WTC11 (cell line): Measurements from ENCODE around the gene WWOX. TPM values are rescaled to one million over a fixed set of nuclear protein-coding genes. Genes with fewer than 3 reads are reported as not detected.

Experiments
- ATAC-seq: fragments of 200-7000 bp; cut with Tn5 transposase; 2 replicates; pipeline ENCODE4 v1.10.0; 2021; ENCODE audit warnings: mild to moderate bottlenecking, moderate library complexity
- CTCF ChIA-PET: fragments of 300-600 bp; sonication (Branson Sonifier 250); formaldehyde crosslinking; loops from one replicate; lab custom pipeline; 2021; ENCODE audit warnings: antibody characterized with exemption; lab: Charles Lee
- POLR2A ChIA-PET: fragments of 350-600 bp; sonication (Branson Sonifier 250); formaldehyde crosslinking; loops from one replicate; lab custom pipeline; 2021; ENCODE audit warnings: antibody characterized with exemption; lab: Charles Lee
- DNase-seq: peaks from one replicate; pipeline ENCODE4 v3.0.0; 2021; ENCODE audit warnings: low spot score
- H3K27ac Mint-ChIP-seq: 2 replicates; pipeline ENCODE4 v1.8.0; 2021; ENCODE audit warnings: mixed read lengths
- H3K27me3 Mint-ChIP-seq: 2 replicates; pipeline ENCODE4 v1.8.0; 2021; ENCODE audit warnings: low read depth, mild to moderate bottlenecking, moderate library complexity, mixed read lengths
- H3K36me3 Mint-ChIP-seq: 2 replicates; pipeline ENCODE4 v1.8.0; 2021; ENCODE audit warnings: mixed read lengths
- H3K4me1 Mint-ChIP-seq: 2 replicates; pipeline ENCODE4 v1.8.0; 2022; ENCODE audit warnings: mixed read lengths
- H3K4me3 Mint-ChIP-seq: 2 replicates; pipeline ENCODE4 v1.8.0; 2021; ENCODE audit warnings: mild to moderate bottlenecking, moderate library complexity, mixed read lengths
- H3K9me3 Mint-ChIP-seq: 2 replicates; pipeline ENCODE4 v1.8.0; 2021; ENCODE audit warnings: mixed read lengths
- FOXJ3 ChIP-seq: sonication (generic); formaldehyde crosslinking; IDR thresholded peaks from 2 replicates; pipeline ENCODE4 v1.9.0; 2021; ENCODE audit warnings: missing genetic modification reagents, mild to moderate bottlenecking, borderline replicate concordance
- NR1H2 ChIP-seq: sonication (generic); formaldehyde crosslinking; IDR thresholded peaks from 2 replicates; pipeline ENCODE4 v1.9.0; 2021; ENCODE audit warnings: mild to moderate bottlenecking, moderate library complexity, missing genetic modification reagents
- TCF7 ChIP-seq: sonication (generic); formaldehyde crosslinking; IDR thresholded peaks from 2 replicates; pipeline ENCODE4 v1.8.0; 2022; ENCODE audit warnings: mild to moderate bottlenecking, low read depth, missing genetic modification reagents, moderate library complexity
- ZNF219 ChIP-seq: sonication (generic); formaldehyde crosslinking; IDR thresholded peaks from 2 replicates; pipeline ENCODE4 v1.8.0; 2023; ENCODE audit warnings: missing genetic modification reagents, mild to moderate bottlenecking, borderline replicate concordance
- ZNF317 ChIP-seq: sonication (generic); formaldehyde crosslinking; IDR thresholded peaks from 2 replicates; pipeline ENCODE4 v1.8.1; 2023; ENCODE audit warnings: low read depth, mild to moderate bottlenecking, moderate library complexity, missing genetic modification reagents, borderline replicate concordance
- total RNA-seq: library from RNA; stranded (reverse); gene quantifications from 3 replicates; pipeline ENCODE4 v1.2.3, GENCODE V29; 2021
- TF ChIP-seq, protein P1 (sequence below): sonication (generic); formaldehyde crosslinking; IDR thresholded peaks from 2 replicates; pipeline ENCODE4 v1.8.0; 2022; ENCODE audit warnings: missing genetic modification reagents
- TF ChIP-seq, protein P2 (sequence below): sonication (generic); formaldehyde crosslinking; IDR thresholded peaks from 2 replicates; pipeline ENCODE4 v1.8.0; 2022; ENCODE audit warnings: mild to moderate bottlenecking, missing genetic modification reagents
- TF ChIP-seq, protein P3 (sequence below): fragments of 250-450 bp; sonication (Bioruptor Pico); conservative IDR thresholded peaks from 2 replicates; pipeline ENCODE4 v1.9.0; 2021; ENCODE audit warnings: mild to moderate bottlenecking
- TF ChIP-seq, protein P4 (sequence below): fragments of 250-450 bp; sonication (Bioruptor Pico); IDR thresholded peaks from 2 replicates; pipeline ENCODE4 v1.9.0; 2021; ENCODE audit warnings: mild to moderate bottlenecking, borderline replicate concordance
- TF ChIP-seq, protein P5 (sequence below): sonication (generic); formaldehyde crosslinking; IDR thresholded peaks from 2 replicates; pipeline ENCODE4 v1.8.0; 2023; ENCODE audit warnings: mild to moderate bottlenecking, missing genetic modification reagents
- TF ChIP-seq, protein P6 (sequence below): fragments of 250-450 bp; sonication (Bioruptor Pico); IDR thresholded peaks from 2 replicates; pipeline ENCODE4 v1.9.0; 2021; ENCODE audit warnings: mild to moderate bottlenecking

Gene WWOX
- total RNA-seq, 1 experiment from 2014 or later = 15.7 TPM

DNA sequence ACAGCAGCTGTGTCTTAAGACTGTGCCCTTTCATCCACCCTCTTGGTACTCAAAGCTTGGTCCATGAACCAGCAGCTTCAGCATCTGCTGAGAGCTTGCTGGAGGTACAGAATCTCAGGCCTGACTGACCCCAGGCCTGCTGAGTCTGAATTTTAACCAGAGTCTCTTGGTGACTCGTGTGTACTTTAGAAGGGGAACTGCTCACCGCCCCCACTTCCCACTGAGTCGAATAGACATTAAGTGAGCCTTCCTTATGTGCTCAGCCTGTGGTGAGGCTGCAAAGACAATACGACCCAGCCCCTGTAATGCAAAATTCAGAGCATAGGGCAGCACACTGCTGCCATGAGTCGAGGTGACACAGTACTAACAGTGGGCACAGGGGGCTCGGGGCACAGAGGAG, 662.8 kb downstream of the WWOX start:
- H3K27me3 Mint-ChIP-seq = no peaks in the 10 kb centered on the region
- DNase-seq (no peak), ATAC-seq (no peak; the same call in 1 of the 2 replicates)
- ChIA-PET POLR2A (no interaction called here), CTCF (interaction anchor here (1.9 kb wide), 1 partner anchor 8 kb away, joined by 10 read pairs; no protein-coding TSS in a partner anchor)
- H3K36me3 Mint-ChIP-seq = no peaks in the 10 kb centered on the region
- H3K4me3 Mint-ChIP-seq = no peak overlapping the region
- no peaks in the 10 kb centered on the region for H3K4me1 Mint-ChIP-seq
- no peak overlapping the region for H3K27ac Mint-ChIP-seq
- TF ChIP-seq, protein P1, sequence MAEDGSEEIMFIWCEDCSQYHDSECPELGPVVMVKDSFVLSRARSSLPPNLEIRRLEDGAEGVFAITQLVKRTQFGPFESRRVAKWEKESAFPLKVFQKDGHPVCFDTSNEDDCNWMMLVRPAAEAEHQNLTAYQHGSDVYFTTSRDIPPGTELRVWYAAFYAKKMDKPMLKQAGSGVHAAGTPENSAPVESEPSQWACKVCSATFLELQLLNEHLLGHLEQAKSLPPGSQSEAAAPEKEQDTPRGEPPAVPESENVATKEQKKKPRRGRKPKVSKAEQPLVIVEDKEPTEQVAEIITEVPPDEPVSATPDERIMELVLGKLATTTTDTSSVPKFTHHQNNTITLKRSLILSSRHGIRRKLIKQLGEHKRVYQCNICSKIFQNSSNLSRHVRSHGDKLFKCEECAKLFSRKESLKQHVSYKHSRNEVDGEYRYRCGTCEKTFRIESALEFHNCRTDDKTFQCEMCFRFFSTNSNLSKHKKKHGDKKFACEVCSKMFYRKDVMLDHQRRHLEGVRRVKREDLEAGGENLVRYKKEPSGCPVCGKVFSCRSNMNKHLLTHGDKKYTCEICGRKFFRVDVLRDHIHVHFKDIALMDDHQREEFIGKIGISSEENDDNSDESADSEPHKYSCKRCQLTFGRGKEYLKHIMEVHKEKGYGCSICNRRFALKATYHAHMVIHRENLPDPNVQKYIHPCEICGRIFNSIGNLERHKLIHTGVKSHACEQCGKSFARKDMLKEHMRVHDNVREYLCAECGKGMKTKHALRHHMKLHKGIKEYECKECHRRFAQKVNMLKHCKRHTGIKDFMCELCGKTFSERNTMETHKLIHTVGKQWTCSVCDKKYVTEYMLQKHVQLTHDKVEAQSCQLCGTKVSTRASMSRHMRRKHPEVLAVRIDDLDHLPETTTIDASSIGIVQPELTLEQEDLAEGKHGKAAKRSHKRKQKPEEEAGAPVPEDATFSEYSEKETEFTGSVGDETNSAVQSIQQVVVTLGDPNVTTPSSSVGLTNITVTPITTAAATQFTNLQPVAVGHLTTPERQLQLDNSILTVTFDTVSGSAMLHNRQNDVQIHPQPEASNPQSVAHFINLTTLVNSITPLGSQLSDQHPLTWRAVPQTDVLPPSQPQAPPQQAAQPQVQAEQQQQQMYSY (CRISPR knock-in tag) = no peak
- TF ChIP-seq ZNF317 (CRISPR knock-in tag) (no peak), FOXJ3 (CRISPR knock-in tag) (no peak)
- TF ChIP-seq, protein P2, sequence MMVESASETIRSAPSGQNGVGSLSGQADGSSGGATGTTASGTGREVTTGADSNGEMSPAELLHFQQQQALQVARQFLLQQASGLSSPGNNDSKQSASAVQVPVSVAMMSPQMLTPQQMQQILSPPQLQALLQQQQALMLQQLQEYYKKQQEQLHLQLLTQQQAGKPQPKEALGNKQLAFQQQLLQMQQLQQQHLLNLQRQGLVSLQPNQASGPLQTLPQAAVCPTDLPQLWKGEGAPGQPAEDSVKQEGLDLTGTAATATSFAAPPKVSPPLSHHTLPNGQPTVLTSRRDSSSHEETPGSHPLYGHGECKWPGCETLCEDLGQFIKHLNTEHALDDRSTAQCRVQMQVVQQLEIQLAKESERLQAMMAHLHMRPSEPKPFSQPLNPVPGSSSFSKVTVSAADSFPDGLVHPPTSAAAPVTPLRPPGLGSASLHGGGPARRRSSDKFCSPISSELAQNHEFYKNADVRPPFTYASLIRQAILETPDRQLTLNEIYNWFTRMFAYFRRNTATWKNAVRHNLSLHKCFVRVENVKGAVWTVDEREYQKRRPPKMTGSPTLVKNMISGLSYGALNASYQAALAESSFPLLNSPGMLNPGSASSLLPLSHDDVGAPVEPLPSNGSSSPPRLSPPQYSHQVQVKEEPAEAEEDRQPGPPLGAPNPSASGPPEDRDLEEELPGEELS (CRISPR knock-in tag) = no peak
- TF ChIP-seq, protein P3, sequence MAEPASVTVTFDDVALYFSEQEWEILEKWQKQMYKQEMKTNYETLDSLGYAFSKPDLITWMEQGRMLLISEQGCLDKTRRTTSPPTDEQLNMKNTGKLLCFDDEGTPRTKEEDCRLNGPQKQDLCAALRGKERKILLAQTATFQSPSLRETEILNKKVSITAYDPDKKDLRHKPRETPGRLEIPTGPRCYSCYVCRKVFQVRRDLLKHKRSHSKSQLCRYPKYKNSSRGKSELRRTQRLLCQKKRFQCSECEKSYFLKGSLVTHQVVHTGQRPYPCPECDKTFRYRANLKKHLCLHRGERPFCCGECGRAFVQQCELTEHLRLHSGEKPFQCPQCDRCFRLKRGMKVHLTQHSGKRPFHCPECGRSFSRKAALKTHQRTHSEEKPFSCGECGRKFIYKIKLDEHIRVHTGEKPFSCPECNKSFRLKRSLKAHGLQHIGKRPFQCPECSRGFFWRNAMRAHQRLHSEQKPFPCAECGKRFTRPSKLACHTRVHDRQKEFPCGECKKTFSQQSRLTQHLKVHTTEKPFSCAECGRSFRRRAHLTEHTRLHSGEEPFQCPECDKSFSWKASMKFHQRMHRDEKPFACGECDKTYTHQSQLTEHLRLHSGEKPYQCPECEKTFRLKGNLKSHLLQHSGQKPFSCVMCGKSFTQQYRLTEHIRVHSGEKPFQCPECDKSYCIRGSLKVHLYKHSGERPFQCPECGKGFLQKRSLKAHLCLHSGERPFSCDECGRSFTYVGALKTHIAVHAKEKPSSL (CRISPR knock-in tag) = no peak
- no peaks in the 10 kb centered on the region for H3K9me3 Mint-ChIP-seq

DNA sequence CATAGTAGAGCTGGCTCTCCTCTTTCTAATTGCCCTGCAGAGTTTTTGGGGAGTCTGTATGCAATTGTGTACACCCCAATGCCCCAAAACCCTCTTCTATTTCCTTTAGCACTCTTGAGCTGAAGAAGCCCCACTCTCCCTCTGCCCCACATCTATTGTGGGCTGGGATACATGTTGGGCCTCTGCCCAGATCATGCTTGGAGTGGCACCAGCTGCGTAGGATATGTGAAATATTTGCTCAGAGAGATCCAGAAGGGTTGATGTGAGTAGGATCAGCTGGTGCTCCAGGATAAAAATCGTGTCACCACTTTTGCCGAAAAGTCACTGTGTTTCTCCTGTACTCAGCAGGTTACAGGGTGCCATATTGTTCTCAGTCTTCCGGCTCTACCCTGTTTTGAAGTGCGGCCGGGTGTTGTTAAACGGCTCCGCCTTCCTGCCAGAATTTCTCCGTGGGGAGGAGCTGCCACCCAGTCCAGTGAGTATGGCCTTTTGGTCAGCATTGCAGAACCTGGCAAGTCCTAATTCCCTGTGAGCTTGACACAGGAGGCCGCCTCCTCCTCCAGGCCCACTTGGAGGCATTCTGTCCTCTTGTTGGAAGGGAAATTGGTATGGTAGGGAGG, 664.5 kb downstream of the WWOX start:
- ChIA-PET CTCF (interaction anchor here (1.2 kb wide), 1 partner anchor 36 kb away, joined by 3 read pairs; no protein-coding TSS in a partner anchor), POLR2A (no interaction called here)
- Mint-ChIP-seq H3K27ac (no peak overlapping the region), H3K4me3 (no peak overlapping the region), H3K9me3 (no peaks in the 10 kb centered on the region), H3K4me1 (peaks cover 12% of the 10 kb centered on the region), H3K27me3 (no peaks in the 10 kb centered on the region), H3K36me3 (no peaks in the 10 kb centered on the region)
- ATAC-seq = no peak
- DNase-seq = no peak
- TF ChIP-seq NR1H2 (CRISPR knock-in tag) (no peak), ZNF219 (CRISPR knock-in tag) (no peak), TCF7 (CRISPR knock-in tag) (no peak)
- TF ChIP-seq, protein P4, sequence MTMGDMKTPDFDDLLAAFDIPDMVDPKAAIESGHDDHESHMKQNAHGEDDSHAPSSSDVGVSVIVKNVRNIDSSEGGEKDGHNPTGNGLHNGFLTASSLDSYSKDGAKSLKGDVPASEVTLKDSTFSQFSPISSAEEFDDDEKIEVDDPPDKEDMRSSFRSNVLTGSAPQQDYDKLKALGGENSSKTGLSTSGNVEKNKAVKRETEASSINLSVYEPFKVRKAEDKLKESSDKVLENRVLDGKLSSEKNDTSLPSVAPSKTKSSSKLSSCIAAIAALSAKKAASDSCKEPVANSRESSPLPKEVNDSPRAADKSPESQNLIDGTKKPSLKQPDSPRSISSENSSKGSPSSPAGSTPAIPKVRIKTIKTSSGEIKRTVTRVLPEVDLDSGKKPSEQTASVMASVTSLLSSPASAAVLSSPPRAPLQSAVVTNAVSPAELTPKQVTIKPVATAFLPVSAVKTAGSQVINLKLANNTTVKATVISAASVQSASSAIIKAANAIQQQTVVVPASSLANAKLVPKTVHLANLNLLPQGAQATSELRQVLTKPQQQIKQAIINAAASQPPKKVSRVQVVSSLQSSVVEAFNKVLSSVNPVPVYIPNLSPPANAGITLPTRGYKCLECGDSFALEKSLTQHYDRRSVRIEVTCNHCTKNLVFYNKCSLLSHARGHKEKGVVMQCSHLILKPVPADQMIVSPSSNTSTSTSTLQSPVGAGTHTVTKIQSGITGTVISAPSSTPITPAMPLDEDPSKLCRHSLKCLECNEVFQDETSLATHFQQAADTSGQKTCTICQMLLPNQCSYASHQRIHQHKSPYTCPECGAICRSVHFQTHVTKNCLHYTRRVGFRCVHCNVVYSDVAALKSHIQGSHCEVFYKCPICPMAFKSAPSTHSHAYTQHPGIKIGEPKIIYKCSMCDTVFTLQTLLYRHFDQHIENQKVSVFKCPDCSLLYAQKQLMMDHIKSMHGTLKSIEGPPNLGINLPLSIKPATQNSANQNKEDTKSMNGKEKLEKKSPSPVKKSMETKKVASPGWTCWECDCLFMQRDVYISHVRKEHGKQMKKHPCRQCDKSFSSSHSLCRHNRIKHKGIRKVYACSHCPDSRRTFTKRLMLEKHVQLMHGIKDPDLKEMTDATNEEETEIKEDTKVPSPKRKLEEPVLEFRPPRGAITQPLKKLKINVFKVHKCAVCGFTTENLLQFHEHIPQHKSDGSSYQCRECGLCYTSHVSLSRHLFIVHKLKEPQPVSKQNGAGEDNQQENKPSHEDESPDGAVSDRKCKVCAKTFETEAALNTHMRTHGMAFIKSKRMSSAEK (CRISPR knock-in tag) = no peak
- TF ChIP-seq, protein P5, sequence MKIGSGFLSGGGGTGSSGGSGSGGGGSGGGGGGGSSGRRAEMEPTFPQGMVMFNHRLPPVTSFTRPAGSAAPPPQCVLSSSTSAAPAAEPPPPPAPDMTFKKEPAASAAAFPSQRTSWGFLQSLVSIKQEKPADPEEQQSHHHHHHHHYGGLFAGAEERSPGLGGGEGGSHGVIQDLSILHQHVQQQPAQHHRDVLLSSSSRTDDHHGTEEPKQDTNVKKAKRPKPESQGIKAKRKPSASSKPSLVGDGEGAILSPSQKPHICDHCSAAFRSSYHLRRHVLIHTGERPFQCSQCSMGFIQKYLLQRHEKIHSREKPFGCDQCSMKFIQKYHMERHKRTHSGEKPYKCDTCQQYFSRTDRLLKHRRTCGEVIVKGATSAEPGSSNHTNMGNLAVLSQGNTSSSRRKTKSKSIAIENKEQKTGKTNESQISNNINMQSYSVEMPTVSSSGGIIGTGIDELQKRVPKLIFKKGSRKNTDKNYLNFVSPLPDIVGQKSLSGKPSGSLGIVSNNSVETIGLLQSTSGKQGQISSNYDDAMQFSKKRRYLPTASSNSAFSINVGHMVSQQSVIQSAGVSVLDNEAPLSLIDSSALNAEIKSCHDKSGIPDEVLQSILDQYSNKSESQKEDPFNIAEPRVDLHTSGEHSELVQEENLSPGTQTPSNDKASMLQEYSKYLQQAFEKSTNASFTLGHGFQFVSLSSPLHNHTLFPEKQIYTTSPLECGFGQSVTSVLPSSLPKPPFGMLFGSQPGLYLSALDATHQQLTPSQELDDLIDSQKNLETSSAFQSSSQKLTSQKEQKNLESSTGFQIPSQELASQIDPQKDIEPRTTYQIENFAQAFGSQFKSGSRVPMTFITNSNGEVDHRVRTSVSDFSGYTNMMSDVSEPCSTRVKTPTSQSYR (CRISPR knock-in tag) = no peak
- TF ChIP-seq, protein P6, sequence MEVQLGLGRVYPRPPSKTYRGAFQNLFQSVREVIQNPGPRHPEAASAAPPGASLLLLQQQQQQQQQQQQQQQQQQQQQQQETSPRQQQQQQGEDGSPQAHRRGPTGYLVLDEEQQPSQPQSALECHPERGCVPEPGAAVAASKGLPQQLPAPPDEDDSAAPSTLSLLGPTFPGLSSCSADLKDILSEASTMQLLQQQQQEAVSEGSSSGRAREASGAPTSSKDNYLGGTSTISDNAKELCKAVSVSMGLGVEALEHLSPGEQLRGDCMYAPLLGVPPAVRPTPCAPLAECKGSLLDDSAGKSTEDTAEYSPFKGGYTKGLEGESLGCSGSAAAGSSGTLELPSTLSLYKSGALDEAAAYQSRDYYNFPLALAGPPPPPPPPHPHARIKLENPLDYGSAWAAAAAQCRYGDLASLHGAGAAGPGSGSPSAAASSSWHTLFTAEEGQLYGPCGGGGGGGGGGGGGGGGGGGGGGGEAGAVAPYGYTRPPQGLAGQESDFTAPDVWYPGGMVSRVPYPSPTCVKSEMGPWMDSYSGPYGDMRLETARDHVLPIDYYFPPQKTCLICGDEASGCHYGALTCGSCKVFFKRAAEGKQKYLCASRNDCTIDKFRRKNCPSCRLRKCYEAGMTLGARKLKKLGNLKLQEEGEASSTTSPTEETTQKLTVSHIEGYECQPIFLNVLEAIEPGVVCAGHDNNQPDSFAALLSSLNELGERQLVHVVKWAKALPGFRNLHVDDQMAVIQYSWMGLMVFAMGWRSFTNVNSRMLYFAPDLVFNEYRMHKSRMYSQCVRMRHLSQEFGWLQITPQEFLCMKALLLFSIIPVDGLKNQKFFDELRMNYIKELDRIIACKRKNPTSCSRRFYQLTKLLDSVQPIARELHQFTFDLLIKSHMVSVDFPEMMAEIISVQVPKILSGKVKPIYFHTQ = no peak
- TF ChIP-seq, protein P3 (CRISPR knock-in tag) = no peak
